Body of pancreas (tissue), 4 donors: Measurements from ENCODE around the gene CROCC2. TPM values are rescaled to one million over a fixed set of nuclear protein-coding genes. Genes with fewer than 3 reads are reported as not detected.

Experiments
- ATAC-seq: fragments of 150-250 bp; one replicate; pipeline ENCODE4 v1.9.1; 2016
- DNase-seq, 4 donors: peaks; one replicate each; pipeline ENCODE4 v3.0.0-alpha.2; 2019
- H3K27ac ChIP-seq, 4 donors: fragments of 200-600 bp; sonication (generic); 1 replicate in 3 of 4; 2 replicates in 1 of 4; pipeline versions ENCODE4 v1.5.1 to v1.6.1; 2016 to 2019; ENCODE audit warnings: mild to moderate bottlenecking in 1 of 4, mixed read lengths in 1 of 4, moderate library complexity in 1 of 4
- H3K27me3 ChIP-seq, 2 donors: fragments of 200-600 bp; sonication (generic); one replicate each; pipeline ENCODE4 v1.6.0; 2016; ENCODE audit warnings: mild to moderate bottlenecking in 1 of 2
- H3K36me3 ChIP-seq, 2 donors: fragments of 200-600 bp; sonication (generic); replicated peaks in 1 of 2; 2 replicates each; pipeline ENCODE4 v1.5.1; 2016; ENCODE audit warnings: low read depth in 2 of 2; ENCODE audit not compliant: insufficient read depth in 1 of 2
- H3K4me1 ChIP-seq: fragments of 200-600 bp; sonication (generic); one replicate; pipeline ENCODE4 v1.6.0; 2016
- H3K4me3 ChIP-seq, 2 donors: fragments of 200-600 bp; sonication (generic); 1 replicate in 1 of 2; 2 replicates in 1 of 2; pipeline ENCODE4 v1.5.1; 2016 to 2019
- H3K9me3 ChIP-seq, 3 donors: fragments of 200-600 bp; sonication (generic); 1 replicate in 2 of 3; 2 replicates in 1 of 3; pipeline ENCODE4 v1.5.1; 2016
- CTCF ChIP-seq, 7 experiments: fragments of 450-650 bp in 4 of 7; fragments of 200-600 bp in 3 of 7; sonication (generic) in 3 of 7; IDR thresholded peaks; one replicate each; pipeline ENCODE4 v1.5.1; 2016 to 2019; ENCODE audit warnings: antibody characterized with exemption in 7 of 7
- POLR2A ChIP-seq, 3 donors: fragments of 450-650 bp; IDR thresholded peaks; one replicate each; pipeline ENCODE4 v1.6.1; 2016; ENCODE audit warnings: antibody characterized with exemption in 3 of 3, mild to moderate bottlenecking in 2 of 3
- WGBS, 2 donors: methylation state at CpG; one replicate each; pipeline ENCODE4 v1.1.5; 2017; 5-methylcytosine and 5-hydroxymethylcytosine counted together
- intact Hi-C: fragments of 100-400 bp; cut with DNase I; formaldehyde crosslinking; loops from one replicate; pipeline ENCODE4 v1.15.1; 2023
- total RNA-seq, 2 donors: library from RNA; depleted of rRNA; stranded (reverse); fragments of >200 nt; gene quantifications; one replicate each; pipeline ENCODE4 v1.1.0, GENCODE V29; 2016

CROCC2 gene
- total RNA-seq, 2 donors from 2014 or later: under 0.01 TPM; not detected in 1

DNA sequence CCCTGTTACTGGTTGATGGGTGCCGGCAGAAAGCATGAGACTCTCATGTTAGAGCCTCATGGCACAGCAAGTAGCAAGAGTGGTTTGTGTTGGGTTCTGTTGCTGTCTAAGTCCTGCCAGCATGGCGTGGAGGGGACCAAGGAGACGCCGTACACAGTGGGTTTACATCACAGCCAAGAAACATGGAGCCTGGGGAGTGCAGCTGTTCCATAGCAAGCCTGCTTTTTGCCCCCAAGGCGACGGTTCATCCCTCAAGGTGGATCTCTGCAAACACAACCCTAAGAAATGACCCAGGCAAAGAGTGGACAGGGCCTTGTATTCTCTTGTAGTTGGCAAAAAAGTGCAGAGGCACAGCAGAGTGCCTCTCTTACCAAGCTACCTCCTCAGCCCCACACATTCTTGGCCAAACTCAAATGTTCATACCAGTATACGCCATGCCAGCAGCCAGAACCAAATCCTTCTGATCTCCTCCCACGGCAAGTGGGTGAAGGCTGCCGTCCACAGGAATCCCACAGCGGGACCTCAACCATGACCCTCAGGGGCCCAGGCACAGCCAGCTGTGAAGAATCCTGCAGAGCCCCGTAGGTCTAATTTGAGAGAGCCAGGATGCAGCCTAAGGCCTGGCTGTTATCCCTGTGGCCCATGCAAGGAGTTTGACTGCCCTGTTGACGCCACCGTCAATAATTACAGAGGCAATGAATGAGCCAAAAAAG lies 111.2 kb downstream of the CROCC2 start:
- H3K9me3 ChIP-seq: no peaks in the 10 kb centered on the region
- no peak for DNase-seq
- no peaks in the 10 kb centered on the region for H3K4me1 ChIP-seq
- TF ChIP-seq CTCF (IDR thresholded peaks at IDR 0.05): no peak
- TF ChIP-seq POLR2A (IDR thresholded peaks at IDR 0.05): no peak
- intact Hi-C loops: no loop called here
- no peak overlapping the region for H3K27ac ChIP-seq
- ATAC-seq: no peak
- no peak overlapping the region for H3K4me3 ChIP-seq
- WGBS, 2 donors: 72 to 94% methylated on average over 7 to 13 of the region's 13 CpGs
- no peaks in the 10 kb centered on the region for H3K36me3 ChIP-seq
- no peaks in the 10 kb centered on the region for H3K27me3 ChIP-seq

- intact Hi-C loops: no loop called here
- no peak for ATAC-seq
- TF ChIP-seq POLR2A (IDR thresholded peaks at IDR 0.05) (no peak), CTCF (IDR thresholded peaks at IDR 0.05) (no peak)
- Histone ChIP-seq H3K9me3 (no peaks in the 10 kb centered on the region), H3K4me1 (no peaks in the 10 kb centered on the region), H3K27me3 (no peaks in the 10 kb centered on the region), H3K36me3 (no peaks in the 10 kb centered on the region), H3K27ac (no peak overlapping the region), H3K4me3 (no peak overlapping the region)
- DNase-seq: no peak
- 87 to 96% methylated on average over 8 to 26 of the region's 26 CpGs for WGBS, 2 donors
Observed at GRCh38 chr2:241018051-241018891, 112.1 kb downstream of the CROCC2 start.

DNA sequence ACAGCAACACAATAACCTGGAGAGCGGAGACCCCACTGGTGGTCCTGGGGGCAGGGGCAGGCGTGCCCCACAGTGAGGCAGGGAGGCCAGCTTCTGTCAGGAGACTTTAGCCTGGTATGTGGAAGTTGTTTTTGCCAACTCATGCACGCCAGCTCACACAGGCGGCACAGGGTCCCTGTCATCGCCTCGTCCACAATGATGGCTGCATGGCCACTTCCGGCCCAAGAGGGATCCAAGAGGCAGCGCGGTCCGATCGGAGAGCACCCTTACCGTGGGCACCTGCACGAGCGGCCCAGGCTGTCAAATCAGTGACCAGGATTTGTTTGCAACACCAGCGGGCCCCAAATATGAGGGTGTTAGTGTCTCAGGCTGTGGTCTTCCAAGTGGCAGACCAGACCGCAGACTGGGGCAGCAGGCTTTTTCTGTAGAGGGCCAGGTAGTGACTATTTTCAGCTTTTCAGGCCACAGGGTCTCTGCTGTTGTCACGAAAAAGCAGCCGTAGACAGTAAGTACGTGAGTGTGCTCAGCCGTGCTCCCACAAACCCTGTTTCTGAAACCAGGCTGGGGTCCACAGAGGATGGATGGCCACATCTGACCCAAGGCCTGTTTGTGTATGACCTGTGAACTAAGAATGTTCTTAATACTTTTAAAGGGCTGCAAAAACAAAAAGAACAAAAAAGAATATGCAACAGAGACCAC lies 113.5 kb downstream of the CROCC2 start:
- intact Hi-C loops: no loop called here
- no peaks in the 10 kb centered on the region for H3K9me3 ChIP-seq
- DNase-seq (no peak), ATAC-seq (no peak)
- no peaks in the 10 kb centered on the region for H3K27me3 ChIP-seq
- no peak overlapping the region for H3K4me3 ChIP-seq
- no peak overlapping the region for H3K27ac ChIP-seq
- no peaks in the 10 kb centered on the region for H3K36me3 ChIP-seq
- TF ChIP-seq CTCF (IDR thresholded peaks at IDR 0.05) (no peak), POLR2A (IDR thresholded peaks at IDR 0.05) (no peak)
- H3K4me1 ChIP-seq: no peaks in the 10 kb centered on the region
- 92 to 94% methylated on average over 5 to 20 of the region's 20 CpGs for WGBS, 2 donors

- Histone ChIP-seq H3K36me3 (no peaks in the 10 kb centered on the region), H3K27me3 (no peaks in the 10 kb centered on the region), H3K4me3 (no peak overlapping the region), H3K4me1 (no peaks in the 10 kb centered on the region), H3K27ac (no peak overlapping the region), H3K9me3 (no peaks in the 10 kb centered on the region)
- ATAC-seq: no peak
- 93 to 95% methylated on average over 3 to 10 of the region's 10 CpGs for WGBS, 2 donors
- intact Hi-C loops: no loop called here
- no peak for DNase-seq
- no peak for TF ChIP-seq CTCF (IDR thresholded peaks at IDR 0.05)
- no peak for TF ChIP-seq POLR2A (IDR thresholded peaks at IDR 0.05)
Observed at GRCh38 chr2:241020201-241020600, 114.1 kb downstream of the CROCC2 start.
